Measurements from ENCODE around the gene HLX. TPM values are rescaled to one million over a fixed set of nuclear protein-coding genes. Genes with fewer than 3 reads are reported as not detected.

Gene HLX
- total RNA-seq, 1 donor from 2014 or later, result 1.1 TPM

GRCh38 chr1:220882061-220882891 is 3.0 kb downstream of the HLX start:
- intact Hi-C loops (cut with micrococcal nuclease), result no loop called here

DNA sequence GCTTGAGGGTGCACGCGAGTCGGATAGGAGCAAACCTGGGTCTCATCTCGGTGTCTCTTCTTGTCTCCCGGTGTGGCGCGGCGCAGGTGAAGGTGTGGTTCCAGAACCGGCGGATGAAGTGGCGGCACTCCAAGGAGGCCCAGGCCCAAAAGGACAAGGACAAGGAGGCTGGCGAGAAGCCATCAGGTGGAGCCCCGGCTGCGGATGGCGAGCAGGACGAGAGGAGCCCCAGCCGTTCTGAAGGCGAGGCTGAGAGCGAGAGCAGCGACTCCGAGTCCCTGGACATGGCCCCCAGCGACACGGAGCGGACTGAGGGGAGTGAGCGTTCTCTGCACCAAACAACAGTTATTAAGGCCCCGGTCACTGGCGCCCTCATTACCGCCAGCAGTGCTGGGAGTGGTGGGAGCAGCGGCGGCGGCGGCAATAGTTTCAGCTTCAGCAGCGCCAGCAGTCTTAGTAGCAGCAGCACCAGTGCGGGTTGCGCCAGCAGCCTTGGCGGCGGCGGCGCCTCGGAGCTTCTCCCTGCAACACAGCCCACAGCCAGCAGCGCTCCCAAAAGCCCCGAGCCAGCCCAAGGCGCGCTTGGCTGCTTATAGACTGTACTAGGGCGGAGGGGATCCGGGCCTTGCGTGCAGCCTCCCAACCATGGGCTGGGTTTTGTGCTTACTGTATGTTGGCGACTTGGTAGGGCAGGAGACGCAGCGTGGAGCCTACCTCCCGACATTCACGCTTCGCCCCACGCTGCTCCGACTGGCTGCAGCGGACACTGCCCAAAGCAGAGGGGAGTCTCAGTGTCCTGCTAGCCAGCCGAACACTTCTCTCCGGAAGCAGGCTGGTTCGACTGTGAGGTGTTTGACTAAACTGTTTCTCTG is 5.1 kb downstream of the HLX start:
- intact Hi-C loops (cut with micrococcal nuclease), result no loop called here

DNA sequence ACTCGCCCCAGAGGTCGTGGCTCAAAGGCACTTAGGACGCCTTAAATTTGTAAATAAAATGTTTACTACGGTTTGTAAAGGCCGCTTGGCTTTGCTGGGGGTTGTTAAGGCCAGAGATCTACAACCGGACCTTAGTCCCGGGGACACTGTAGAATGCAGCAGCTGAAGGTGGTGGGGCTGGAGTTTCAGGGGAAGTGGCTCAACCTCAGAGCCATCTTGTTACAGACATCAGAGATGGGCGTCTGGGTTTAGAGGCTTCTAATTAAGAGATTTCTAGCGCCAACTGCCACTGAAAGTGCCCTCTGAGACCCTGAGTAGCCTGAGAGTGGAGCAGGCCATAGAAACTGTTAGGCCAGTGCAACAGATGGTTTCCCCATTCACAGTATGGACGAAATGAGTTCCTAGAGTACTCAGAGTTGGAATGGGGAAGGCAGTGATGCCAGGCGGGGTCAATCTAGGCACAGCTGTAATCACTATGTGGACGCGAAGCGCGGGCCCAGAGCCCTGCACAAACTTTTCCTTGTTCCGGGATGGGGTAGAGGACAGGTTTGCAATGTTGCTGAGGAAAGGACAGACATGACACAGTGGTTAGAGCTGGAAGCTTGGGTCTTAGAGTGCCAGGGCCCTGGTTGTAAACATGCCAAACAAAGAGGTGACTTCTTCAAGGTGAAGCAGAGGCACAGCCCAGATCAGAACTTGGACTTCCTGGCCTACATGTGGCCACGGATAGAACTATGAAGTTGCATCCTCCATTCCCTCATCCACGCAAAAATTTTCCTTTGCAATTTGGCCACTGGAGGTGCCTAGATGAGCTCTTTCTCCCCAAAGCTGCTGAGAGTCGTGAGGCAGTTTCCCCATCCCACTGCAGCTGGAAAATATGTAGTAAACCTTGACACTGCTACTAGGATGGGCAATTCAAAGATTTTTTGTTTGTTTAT is 6.0 kb downstream of the HLX start:
- intact Hi-C loops (cut with micrococcal nuclease), result no loop called here

- intact Hi-C loops (cut with micrococcal nuclease), result no loop called here
Observed at GRCh38 chr1:220885971-220886370, 6.7 kb downstream of the HLX start.

GRCh38 chr1:220886470-220887201 is 7.4 kb downstream of the HLX start:
- intact Hi-C loops (cut with micrococcal nuclease), result no loop called here

DNA sequence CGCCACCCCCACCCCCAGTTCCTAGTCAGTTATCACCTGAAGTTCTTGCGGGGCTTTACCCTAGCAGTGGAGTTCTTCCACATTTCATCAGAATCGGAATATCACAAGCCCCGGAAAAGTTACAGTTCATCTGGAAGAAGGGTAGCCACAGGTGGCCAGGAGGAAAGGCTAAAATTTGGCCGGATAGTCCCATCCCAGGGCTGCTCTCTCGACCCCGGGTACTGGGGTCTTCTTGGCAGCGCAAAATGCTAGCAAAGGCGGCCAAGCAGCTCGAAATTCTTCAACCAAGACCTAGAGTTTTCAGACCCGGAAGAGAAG is 7.9 kb downstream of the HLX start:
- intact Hi-C loops (cut with micrococcal nuclease), result no loop called here

- intact Hi-C loops (cut with micrococcal nuclease), result no loop called here
Observed at GRCh38 chr1:220887520-220888416, 8.5 kb downstream of the HLX start.

DNA sequence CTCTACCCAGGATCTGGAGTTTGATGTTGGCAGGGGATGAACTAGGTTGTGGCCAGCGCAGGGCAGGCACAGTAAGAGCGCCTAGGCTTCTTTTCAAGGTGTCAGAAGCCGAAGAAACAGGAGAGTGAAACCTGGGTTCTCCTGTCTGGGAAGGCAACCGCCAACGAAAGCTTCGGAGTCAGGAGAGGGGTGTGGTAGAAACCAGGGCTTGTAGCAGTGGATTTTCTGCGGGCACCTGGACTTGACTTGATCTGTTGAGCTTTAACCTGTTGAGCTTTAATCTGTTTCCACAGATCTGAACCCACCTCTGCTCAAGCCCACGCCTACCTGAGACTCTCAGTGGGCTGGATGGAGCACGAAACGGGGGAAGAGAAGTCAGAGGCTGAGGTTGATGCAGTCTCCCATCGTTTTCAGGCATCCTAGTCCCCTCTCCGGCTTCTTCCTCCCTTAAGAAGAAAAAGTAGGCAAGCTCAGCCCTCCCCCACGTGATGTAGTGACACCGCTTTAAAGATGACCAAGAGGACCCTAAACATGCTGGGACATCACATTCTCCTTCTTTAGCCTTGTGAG is 9.3 kb downstream of the HLX start:
- intact Hi-C loops (cut with micrococcal nuclease), result no loop called here

DNA sequence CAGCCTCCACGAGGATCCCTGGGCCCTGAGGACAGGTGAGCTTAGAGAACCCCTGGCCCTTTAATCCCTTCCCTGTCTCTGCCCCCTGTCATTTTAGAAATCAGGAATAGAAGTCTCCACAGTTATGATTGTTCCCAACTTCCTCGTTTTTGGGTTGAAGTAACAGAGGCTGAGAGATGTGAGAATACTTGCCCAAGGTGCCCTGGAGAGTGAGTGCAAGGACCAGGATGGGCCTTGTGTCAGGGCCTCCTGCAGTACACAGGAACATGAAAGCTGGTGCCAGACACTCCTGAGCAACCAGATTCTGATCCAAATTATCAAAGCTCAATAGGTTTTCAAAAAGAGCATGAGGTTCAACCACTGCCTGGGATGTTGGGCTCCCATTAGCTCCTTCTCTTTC is 10.1 kb downstream of the HLX start:
- intact Hi-C loops (cut with micrococcal nuclease), result no loop called here

- intact Hi-C loops (cut with micrococcal nuclease), result no loop called here
Observed at GRCh38 chr1:220889848-220890287, 10.6 kb downstream of the HLX start.

DNA sequence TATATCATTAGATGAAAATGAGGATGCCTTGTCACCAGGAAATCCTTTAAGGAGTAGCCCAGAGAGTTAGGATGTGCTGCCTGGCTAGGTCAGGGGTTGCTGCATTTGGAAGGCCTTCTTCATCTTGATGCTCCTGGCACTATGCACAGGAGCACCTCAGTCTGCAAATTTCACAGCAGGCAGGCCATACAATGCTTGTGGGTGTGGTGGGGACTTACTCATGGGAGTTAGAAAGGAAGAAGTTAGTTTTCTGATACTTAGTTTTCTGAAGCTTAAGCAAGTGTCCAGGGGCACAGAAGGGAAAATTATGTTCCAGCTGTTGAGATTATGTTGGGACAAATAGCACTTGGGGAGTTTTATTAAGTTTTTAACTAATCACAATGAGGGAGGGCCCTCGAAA is 11.4 kb downstream of the HLX start:
- intact Hi-C loops (cut with micrococcal nuclease), result no loop called here

GRCh38 chr1:220891224-220892085 is 12.2 kb downstream of the HLX start:
- intact Hi-C loops (cut with micrococcal nuclease), result no loop called here

- intact Hi-C loops (cut with micrococcal nuclease), result no loop called here
Observed at GRCh38 chr1:220892086-220892376, 12.8 kb downstream of the HLX start.

DNA sequence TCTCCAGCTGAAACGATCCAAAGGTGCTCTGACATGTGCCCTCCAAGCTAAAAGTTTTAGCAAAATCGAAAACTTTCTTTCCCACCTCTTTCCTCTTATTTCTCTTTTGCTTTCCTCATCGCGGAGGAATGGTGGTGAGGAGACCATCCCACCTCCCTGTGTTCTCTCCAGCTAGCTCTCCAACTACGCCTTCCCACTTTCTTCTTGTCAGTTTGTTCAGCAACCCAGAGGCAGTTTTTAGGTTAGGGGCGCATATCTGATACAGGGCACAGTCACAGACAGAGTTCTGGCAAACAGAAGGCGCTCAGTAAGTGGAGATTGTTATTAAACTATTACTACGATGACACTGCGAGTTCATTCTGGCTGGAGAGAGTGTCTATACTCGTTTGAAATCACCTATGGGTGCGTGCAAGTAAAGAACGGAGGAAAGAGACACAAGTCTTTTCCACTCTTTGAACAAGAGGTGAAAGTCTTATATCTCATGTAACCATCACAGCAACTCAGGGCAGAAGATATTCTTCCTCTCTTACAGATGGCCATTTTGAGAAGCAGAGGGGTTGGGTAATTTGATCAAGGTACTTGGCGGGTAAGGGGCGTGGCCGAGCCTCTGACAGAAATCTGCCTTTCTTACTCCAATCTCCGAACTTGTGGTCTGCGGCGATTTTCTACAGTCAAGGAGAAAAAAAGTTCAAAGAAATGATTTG is 13.9 kb downstream of the HLX start:
- intact Hi-C loops (cut with micrococcal nuclease), result no loop called here

DNA sequence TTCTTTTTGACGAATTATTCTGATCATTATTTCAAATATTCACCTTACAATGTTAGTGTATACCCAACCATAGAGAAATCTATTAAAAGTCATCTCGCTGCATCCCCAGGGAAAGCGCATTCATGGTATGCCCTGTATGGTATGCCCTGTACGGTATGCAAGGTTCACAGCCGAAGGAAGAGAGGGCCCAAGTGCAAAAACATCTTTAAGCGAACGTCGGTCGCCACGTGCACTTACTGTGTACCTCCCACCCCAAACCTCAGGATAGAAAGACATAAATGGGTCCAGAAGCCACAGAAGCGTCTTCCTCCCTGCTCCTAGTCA is 14.4 kb downstream of the HLX start:
- intact Hi-C loops (cut with micrococcal nuclease), result no loop called here

- intact Hi-C loops (cut with micrococcal nuclease), result no loop called here
Observed at GRCh38 chr1:220894025-220894923, 15.0 kb downstream of the HLX start.

GRCh38 chr1:220894924-220895256 is 15.6 kb downstream of the HLX start:
- intact Hi-C loops (cut with micrococcal nuclease), result no loop called here

Measured in T-helper 2 cell treated with Interferon-gamma antibody and Interleukin-4, amounts not matched to agents 100 ng/mL and 5 ng/mL, for 36 hours (primary cell).